GM18502 (cell line): ENCODE data around the gene DHRS9.
A peak's percentile ranks its signal among the peaks of the same experiment; 100 is the strongest.

Source experiments
- ATAC-seq: cut with Tn5 transposase; IDR thresholded peaks from one replicate; pipeline ENCODE4 v1.9.1; 2021; ENCODE audit warnings: mild to moderate bottlenecking; ENCODE audit not compliant: unreplicated experiment, poor library complexity

DHRS9 gene

DNA sequence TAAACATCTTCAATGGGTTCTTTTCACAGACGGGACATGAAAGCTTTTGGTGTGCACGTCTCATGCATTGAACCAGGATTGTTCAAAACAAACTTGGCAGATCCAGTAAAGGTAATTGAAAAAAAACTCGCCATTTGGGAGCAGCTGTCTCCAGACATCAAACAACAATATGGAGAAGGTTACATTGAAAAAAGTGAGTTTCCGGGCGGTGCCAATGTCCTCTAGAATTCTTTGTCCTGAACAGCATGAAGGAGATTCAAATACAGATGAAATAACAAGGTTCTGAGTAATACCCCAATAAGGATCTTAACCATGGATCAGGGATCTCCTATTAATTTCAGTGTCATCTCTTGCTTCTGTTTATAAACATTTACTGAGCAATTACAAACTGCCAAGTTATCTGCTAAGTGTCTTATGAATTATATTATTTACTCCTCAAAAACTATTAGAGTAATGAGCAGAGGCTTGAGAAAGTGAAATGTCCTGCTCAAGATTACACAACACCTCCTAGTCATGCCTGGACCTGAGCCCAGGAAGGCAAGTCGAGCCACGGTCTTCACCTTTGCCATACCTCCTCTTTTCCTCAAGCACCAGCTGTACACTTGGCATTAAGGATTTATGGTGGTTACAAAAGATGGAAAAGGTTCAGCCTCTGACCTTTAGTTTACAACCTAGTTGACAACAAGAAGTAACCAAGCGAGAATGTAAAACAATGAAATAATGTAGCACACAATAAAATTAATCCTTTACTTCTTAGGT is 22.6 kb downstream of the DHRS9 start:
- ATAC-seq: no peak

DNA sequence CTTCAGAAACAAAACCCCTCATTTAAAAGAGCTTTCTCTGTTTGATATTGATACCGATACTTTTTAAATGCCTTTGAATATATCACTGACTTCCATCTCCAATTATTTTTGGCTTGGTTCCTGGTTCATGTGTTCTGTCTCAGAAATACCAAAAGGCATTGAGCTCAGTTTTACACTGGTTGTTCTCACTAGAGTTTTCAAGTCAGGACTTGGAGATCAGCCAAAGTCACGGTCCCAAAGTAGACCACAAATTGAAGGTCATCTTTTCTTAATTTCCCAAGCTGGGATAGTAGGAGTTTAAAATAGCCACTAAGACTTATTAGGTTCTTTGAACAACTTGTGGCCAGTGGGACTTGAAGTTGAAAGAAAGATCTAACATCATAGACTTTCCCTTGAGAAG is 24.2 kb downstream of the DHRS9 start:
- ATAC-seq: no peak

DNA sequence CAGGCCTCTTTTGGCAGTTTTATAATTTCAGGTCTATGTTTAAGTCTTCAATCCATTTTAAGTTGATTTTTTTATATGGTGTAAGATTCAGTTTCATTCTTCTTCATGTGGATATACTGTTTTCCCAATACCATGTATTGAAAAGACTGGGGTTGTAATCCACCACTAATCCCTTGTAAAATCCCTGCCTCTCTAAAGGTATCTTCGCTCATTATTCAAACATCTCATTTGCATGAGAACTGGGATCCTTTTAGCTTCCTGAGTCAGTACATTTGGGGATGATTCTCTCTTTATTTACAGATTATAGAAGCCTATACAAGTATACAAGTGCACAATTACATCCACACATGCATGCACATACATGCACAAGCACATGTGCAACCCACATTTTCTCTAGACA is 25.3 kb downstream of the DHRS9 start:
- ATAC-seq: no peak

DNA sequence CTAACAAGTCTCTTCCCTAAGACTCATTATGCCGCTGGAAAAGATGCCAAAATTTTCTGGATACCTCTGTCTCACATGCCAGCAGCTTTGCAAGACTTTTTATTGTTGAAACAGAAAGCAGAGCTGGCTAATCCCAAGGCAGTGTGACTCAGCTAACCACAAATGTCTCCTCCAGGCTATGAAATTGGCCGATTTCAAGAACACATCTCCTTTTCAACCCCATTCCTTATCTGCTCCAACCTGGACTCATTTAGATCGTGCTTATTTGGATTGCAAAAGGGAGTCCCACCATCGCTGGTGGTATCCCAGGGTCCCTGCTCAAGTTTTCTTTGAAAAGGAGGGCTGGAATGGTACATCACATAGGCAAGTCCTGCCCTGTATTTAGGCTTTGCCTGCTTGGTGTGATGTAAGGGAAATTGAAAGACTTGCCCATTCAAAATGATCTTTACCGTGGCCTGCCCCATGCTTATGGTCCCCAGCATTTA is 26.3 kb downstream of the DHRS9 start:
- ATAC-seq: no peak

DNA sequence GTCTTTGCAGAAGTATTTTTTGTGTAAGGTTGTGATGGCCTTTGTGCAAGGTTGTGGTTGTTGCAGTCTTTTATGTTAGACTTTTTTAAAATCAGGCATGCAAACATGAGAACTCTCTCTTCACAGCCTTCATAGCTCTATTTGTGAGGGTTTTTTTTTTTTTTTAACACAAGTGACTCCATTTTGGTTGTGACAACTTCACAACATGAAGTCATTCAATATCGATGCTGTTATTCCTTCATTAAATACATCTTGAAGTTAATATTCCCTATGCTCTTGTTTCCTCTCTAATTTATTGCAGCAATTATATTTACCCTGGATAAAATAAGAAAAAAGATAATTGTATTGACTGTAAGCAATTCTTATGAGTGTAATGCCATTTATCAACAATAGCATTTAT is 35.5 kb downstream of the DHRS9 start:
- no peak for ATAC-seq

DNA sequence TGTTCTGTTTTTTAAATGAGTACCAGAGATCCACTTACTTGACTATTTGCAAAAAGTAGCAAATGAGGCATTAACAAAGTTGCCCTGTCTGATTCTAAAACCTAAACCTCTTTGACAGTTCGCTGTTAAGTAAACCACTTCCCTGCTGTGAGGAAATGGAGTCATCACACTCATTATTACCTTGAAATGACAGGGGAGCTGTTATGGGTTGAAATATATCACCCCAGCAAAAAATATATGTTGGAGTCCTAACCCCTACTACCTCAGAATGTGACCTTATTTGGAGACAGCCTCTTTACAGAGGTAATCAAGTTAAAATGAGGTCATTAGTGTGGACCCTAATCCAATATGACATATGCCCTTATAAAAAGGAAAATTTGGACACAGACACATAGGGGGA is 36.1 kb downstream of the DHRS9 start:
- no peak for ATAC-seq

DNA sequence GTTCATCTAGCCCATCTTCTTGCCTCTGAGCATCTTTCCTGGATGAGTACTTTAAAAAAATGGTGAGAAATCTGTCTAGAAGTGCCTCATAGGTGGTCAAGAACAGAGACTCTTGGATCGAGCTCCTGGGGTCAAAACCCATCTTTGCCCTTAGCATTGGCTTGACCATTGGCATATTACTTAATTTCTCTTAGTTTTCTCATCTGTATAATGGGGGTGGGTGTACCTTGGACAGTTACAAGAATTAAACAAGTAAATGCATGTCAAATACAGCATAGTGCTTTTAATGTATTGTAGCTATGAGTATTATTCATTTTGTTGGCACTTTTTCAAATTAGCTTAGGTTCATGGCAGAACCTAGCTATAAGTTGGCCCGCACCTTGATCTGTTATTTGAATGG is 36.8 kb downstream of the DHRS9 start:
- no peak for ATAC-seq

DNA sequence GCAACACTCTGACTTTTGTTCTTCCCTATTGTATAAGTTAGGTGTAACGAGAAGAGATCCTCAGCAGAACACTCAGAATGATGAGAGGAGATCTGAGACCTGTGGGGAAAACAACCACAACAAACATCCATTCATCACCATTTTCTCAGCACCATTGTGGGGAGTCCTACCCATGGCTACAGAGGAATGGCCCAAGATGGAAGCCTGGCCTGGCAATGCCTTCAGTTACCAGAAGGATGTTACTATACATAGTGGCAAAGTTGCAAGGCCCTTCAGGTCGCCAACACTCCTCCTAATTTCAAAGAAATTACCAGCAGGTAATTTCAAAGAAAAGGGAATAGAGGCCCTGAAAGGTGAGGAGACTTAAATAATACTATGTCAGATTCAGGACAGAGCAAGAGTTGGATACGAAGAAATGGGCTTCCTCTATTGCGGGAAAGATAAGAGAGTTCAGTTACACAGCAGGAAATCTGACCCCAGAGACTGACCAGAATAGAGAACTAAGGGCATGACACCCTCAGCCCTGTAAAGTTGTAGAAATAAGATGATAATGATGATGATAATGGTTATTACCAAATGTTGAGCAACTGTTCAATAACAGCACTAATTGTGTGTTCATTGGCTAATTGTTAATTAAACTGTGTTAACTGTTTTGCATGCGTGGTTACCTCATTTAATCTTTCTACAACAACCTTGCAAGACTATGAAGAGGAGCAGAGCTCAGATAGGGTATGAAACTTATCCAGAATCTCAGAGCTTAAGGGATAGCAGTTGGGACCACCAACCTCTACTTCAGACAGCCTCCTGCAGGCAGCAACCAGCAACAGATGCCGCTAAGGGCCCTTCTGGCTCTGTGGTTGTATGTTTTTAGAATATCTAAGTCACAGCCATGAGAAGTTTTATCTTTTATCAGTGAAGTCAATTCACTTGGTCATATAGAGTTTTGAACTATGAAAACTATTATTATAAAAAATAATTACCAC is 37.5 kb downstream of the DHRS9 start:
- ATAC-seq: no peak

DNA sequence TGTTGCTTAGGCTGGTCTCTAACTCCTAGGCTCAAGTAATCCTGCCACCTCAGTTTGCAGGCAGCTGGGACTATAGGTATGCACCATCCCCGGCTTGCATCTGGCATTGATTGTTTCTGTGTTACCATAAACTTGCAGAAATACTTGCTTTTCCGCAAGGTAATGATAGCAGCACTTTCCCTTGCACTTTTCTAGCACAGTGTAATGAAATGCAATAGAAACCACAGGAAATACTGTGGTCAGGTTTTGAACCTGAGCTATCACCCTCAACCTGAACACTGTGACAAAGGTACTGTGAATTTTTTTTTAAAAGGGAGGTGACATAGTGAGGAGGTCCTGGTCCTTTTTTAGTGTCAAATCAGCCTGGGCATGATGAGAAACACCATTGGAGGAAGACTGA is 38.3 kb downstream of the DHRS9 start:
- peak; percentile 88 for ATAC-seq

DNA sequence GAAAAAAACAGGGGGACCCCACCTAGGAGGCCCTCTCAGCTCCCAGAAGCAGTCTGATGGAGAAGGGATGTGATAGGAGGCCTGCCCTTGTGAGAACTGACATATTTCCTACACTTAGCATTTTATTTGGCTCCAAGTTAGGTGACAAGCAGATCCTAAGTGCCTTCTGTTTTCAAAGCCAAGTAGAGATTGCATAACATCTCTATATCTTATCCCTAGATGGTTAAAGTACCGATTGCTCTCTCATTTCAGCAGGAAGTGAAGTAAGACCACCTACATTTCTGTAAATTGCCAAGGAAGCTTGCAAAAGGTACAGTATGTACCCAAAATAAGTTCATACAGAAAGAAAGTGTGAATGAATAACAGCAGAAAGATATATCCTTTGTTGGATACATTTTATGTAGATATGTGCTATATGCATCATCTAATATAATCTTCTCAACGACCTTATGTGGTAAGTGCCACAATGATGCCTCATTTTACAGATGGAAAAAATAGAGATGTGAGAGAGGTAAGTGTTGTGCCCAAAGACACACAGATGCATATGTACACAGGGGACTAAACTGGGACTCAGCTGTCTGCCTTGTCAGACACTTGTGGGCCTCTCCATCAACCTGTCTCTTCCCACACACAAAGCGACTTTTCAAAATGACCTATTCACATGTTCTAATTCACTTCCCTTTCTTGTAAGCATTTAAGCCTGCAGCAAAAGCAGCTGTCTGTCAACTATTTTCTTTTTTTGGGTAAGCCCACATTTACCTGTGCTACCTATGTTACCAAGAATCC is 38.9 kb downstream of the DHRS9 start:
- ATAC-seq: no peak

DNA sequence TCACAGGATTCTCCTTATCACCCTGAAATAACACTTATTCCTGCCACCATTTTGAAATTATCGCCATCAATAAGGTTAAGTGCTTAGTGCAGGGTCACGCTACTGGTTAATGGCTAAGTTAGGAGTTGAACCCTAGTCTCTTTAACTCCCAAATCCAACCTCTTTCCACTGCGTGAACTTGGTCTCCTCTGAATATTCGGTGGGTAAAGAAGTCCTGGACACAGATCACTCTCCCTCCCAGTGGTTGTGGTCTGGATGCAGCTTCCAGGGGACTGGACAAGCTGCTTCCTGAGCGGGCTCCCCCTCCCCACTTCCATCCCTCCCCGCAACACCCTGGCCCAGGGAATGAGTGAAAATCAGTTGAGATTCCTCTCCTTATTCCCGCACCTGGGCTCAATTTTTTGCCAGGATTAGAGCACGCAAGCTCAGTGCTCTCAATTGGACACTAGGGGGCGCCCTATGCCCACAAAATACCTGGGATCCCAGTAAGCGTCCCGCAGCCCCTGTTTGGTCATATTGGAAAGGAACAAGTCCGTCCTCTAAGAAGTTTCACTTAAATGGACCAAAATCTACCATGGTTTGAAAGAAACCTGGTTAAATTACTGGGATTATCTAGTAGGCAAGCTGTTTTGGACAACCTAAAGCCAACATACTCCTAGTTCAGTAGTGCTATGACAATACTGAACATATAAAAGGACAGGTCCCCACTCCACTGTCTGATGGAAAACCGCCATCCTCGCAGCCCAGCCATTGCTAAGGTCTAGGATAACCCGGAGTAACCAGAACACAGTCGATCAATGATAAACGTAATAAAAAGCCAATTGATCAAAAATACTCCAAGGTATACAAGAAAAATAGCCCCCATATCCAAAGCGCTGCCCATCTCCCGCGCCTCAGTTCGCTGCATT is 40.4 kb downstream of the DHRS9 start:
- ATAC-seq: peak; percentile 62

DNA sequence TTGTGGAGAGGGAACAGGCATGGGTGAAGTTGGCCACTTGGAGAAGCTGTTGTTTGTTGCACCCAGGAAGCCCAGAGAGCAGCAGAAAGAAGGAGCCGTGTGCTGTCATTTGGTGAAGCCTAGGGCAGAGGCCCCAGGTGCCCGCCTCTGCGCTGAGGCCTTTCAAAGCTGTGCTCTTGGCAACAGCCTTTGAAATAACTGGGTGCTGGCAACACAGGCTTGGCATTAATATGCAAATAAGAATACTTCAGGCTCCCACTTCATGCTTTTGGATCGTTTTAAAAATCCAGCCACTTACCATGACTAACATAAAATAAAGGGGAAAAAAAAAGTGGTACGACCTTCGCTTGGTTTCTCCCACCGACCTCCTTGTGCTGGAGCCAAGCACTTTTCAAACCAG is 41.1 kb downstream of the DHRS9 start:
- no peak for ATAC-seq

DNA sequence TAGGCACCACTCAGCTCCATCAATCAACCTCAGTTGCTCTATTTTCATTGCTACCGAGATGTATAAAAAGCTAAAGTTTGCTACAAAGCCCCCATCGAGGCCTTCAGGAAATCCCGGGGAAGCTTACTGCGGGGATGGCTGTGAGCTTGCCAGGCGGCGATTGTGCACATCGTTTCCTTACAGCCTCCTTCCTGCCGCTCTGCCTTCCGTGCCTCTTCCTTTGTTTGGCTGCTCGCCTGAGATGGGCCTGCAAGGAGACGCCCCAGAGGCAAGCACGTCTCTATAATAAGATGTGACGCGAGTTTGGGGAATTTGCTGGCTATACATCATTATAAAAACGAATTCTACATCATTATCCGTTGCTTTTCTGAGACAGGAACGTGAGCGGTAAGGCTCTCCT is 41.6 kb downstream of the DHRS9 start:
- no peak for ATAC-seq

DNA sequence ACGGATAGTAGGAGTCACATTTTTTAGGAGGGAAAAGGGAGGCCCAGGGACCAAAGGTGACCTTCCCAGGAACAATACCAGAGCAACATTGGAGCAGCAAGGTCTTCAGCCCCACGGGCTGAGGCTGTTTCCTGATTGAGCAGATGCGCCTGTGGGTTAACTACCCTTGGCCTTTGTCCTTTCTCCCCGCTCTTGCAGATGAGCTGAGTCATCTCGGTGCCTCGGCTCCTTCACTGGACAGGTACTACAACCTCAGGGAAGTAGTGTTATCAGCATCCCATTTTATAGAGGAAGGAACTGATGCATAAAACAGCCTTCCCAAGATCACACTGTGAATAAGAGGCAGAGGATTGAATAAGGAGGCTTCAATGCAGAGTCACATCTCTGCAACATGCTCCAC is 43.5 kb downstream of the DHRS9 start:
- ATAC-seq: no peak

DNA sequence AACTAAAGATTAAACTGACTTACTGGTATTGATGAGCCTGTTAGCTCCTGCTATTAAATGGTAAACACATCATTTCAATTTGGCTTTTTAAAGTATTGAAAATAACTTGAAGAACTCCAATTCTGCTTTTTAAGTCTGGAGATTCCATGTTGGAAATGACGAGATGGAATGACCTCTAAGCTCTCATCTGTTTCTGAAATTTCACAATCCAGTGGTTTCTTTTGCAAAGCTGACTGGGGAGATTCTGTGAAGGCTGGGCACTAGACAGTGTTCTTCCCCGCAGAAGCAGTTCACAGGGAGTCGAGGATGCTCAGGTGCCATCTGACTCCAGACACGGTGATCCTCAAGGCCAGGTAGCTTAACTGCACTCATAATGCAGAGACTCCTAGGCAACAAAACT is 44.7 kb downstream of the DHRS9 start:
- no peak for ATAC-seq

DNA sequence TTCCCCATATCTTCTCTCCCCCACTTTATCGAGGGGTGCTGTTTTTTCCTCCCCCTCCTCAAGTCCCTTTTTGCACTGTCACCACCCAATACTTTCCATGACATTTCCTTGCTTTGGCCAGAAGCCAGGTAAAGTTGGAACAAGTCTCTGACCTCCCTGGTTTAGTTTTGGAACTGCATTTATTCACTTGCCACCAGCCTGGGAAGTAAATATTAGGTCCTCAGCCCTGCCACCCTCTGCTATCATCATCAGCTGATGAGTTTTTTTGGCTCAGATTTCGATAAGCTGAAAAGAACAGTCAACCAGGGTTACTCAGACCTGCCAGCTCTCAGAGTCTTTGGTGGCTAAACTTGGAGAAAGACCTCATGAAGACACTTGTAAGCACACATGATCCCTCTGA is 47.0 kb downstream of the DHRS9 start:
- no peak for ATAC-seq

DNA sequence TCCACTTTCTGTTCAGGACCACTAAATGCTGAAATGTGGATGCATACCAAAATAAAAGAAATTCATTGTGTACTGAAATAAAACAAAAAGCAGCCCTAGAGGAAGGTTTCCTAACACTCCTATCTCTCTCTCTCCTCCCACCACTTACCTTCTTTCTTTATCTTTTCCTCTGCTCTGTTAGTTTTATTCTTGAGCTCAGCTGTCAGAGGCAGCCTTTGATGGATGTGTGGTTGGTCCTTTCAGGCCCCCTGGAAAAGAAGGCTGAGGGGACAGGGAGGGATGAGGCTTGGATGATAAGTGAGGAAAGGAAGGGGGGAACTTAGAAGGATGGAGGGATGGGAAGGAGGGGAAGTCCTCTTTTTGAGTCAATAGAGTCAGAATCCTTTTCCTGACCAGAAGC is 47.6 kb downstream of the DHRS9 start:
- ATAC-seq: no peak

DNA sequence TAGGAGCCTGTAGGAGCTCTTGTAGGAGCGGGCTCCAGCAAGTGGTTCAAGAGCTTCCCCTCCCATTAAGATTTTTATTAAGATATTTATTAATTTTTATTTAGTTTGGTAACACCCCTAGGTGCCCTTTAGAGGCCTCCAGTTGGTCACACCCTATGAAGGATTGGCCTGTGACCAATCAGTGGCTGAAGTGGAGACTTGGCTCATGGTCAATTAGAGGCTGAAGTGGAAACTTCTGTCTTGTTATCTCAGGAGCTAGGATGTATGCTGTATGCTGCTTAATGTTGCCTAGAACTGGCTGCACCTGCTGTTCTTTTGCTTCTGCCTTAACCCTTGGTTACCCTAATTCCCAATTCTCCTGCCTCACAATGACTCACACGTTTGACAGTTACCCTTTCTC is 48.7 kb downstream of the DHRS9 start:
- ATAC-seq: no peak

DNA sequence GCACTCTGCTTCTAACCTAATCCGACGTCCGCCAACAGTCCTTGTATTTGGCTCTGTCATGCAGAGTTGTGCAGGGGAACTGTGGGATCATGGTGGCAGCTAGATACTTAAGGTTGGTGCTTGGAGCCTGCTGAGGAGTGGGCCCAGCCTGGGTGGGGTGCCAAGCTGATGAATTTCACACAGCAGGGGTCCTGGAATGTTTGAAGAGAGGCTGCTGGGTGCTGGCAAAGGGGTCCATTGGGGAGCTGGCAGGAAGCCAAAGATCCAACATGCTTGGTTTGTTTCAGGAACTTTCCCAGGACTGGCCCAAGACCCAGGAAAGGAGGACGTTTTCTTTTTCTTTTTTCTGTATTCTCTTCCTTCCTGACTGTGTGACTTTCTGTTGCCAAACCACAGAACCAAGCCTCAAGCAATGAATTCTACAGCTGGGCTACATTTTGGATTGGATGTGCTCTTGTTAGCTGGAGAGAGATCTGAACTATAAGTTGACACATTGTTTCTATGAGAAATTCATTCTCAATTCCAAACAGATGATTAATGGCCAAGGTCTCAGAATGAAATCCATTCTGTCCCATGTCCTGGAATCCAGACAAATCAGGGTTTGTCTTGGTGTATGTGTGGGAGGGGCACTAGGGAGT is 49.9 kb downstream of the DHRS9 start:
- ATAC-seq: no peak
